ENCODE measurements around the gene SSTR3. TPM values are rescaled to one million over a fixed set of nuclear protein-coding genes. Genes with fewer than 3 reads are reported as not detected.

Gene SSTR3
- total and polyA plus RNA-seq, 10 of the 15 experiments (the other 5 are each of a cell fraction or from before 2014, with no cell fraction given) = 0.03 to 4.5 (median 2.4) TPM

GRCh38 chr22:37187891-37188761 lies 24.2 kb downstream of the SSTR3 start, which contains the start of gene C1QTNF6:
Gene C1QTNF6 (minus strand): TSS chr22:37188247. CDS start chr22:37188213, 34 bp downstream.
- SMC1A ChIA-PET (ENCODE audit: uncharacterized antibody, unreplicated experiment) = interaction anchor here (1.0 to 1.9 kb wide), 2 partner anchors 9 to 71 kb away, joined by 3 to 4 read pairs; no protein-coding TSS in a partner anchor

More at GRCh38 chr22:37187891-37188761, 24.2 kb downstream of the SSTR3 start, which contains the start of gene C1QTNF6:
- in situ Hi-C loops (cut with MboI) (loop anchor here (5.0 kb wide), 1 partner anchor 106 kb away; no protein-coding TSS in a partner anchor), intact Hi-C loops (cut with micrococcal nuclease; ENCODE audit: unreplicated experiment) (no loop called here)
- BruUV-seq (replicated peaks) = no TSS peak
- Histone ChIP-seq H3K79me2 (ENCODE audit: control insufficient read depth, insufficient read depth, low read length) (no peaks in the 10 kb centered on the region), H3K4me1 (ENCODE audit: control insufficient read depth, insufficient read depth, low read length) (no peaks in the 10 kb centered on the region), H3K36me3 (ENCODE audit: control insufficient read depth in 2 of 2, insufficient read depth in 2 of 2, low read length in 1 of 2) (no peaks in the 10 kb centered on the region), H3K4me2 (ENCODE audit: control insufficient read depth, insufficient read depth) (no peak within 1 kb of the TSS), H3K27ac (ENCODE audit: control insufficient read depth, insufficient read depth) (no peak within 1 kb of the TSS), H3K9ac (ENCODE audit: control insufficient read depth, insufficient read depth, low read length) (no peak within 1 kb of the TSS), H3K27me3 (replicated peaks in 1 of 2; ENCODE audit: control insufficient read depth in 2 of 2, insufficient read depth in 2 of 2, low read length in 1 of 2) (no peaks in the 10 kb centered on the region), H2AFZ (ENCODE audit: control insufficient read depth, low read depth, low read length) (no peak within 1 kb of the TSS), H3K4me3 (no peak within 1 kb of the TSS), H4K20me1 (ENCODE audit: control insufficient read depth, insufficient read depth) (no peaks in the 10 kb centered on the region), H3K9me3 (replicated peaks; ENCODE audit: control insufficient read depth, insufficient read depth, low read length) (no peaks in the 10 kb centered on the region; the same call in 2 of the 3 replicates)
- ATAC-seq = no peak
- ChIA-PET POLR2A (interaction anchor here (1.2 kb wide), 1 partner anchor 11 kb away, joined by 3 read pairs; no protein-coding TSS in a partner anchor), RAD21 (ENCODE audit: unreplicated experiment) (no interaction called here), CTCF (interaction anchor here (0.5 to 1.8 kb wide), 3 partner anchors 23 to 331 kb away, joined by 3 to 5 read pairs (median 3); no protein-coding TSS in a partner anchor)
- no peak for DNase-seq (ENCODE audit: low read depth, low spot score)
- no peak for FAIRE-seq
- TF ChIP-seq MXI1 (IDR thresholded peaks at IDR 0.05; ENCODE audit: low read depth, low read length) = no peak
- no peak for TF ChIP-seq SKIL (IDR thresholded peaks at IDR 0.05; ENCODE audit: low read depth, poor library complexity, severe bottlenecking)
- no peak for TF ChIP-seq NBN (IDR thresholded peaks at IDR 0.05)
- TF ChIP-seq CREB1 (IDR thresholded peaks at IDR 0.05; ENCODE audit: low read depth) = no peak
- TF ChIP-seq SREBF2 (IDR thresholded peaks at IDR 0.05; ENCODE audit: low read length) = no peak
- no peak for TF ChIP-seq ZNF622 (IDR thresholded peaks at IDR 0.05)
- TF ChIP-seq LARP7 (IDR thresholded peaks at IDR 0.05) = no peak
- TF ChIP-seq IRF5 (IDR thresholded peaks at IDR 0.05; ENCODE audit: borderline replicate concordance) = no peak
- no peak for TF ChIP-seq SP1 (IDR thresholded peaks at IDR 0.05; ENCODE audit: low read depth, low read length)
- TF ChIP-seq CEBPB (IDR thresholded peaks at IDR 0.05; ENCODE audit: borderline replicate concordance in 1 of 2, low read depth in 2 of 2, low read length in 2 of 2) = no peak
- TF ChIP-seq ZBTB4 (CRISPR knock-in tag; IDR thresholded peaks at IDR 0.05) = no peak
- no peak for TF ChIP-seq RB1 (IDR thresholded peaks at IDR 0.05; ENCODE audit: borderline replicate concordance)
- TF ChIP-seq PML (IDR thresholded peaks at IDR 0.05; ENCODE audit: low read length) = no peak
- WGBS (ENCODE audit: insufficient coverage, insufficient replicate concordance, low lambda C conversion rate, missing lambda C conversion rate) = 86% methylated on average over 12 of the region's 17 CpGs

All from GM12878 (cell line).